Loucy (cell line): ENCODE measurements around the gene DTYMK.
A peak's percentile ranks its signal among the peaks of the same experiment; 100 is the strongest.

Experiments used
- H2AFZ ChIP-seq: fragments of 200-600 bp; sonication (generic); 2 replicates; pipeline ENCODE4 v1.6.0; 2016; ENCODE audit warnings: antibody characterized with exemption, mild to moderate bottlenecking, low read length, moderate library complexity
- H3F3A ChIP-seq: fragments of 200-600 bp; 2 replicates; pipeline ENCODE4 v1.6.0; 2016; ENCODE audit warnings: antibody characterized with exemption, low read depth, mild to moderate bottlenecking
- H3K27me3 ChIP-seq: fragments of 200-600 bp; sonication (generic); 2 replicates; pipeline ENCODE4 v1.6.1; 2014; ENCODE audit warnings: low read length, mild to moderate bottlenecking; ENCODE audit not compliant: insufficient read depth, poor library complexity, severe bottlenecking
- H3K36me3 ChIP-seq: fragments of 200-600 bp; sonication (generic); 2 replicates; pipeline ENCODE4 v1.6.1; 2016; ENCODE audit warnings: low read length; ENCODE audit not compliant: insufficient read depth
- H3K4me1 ChIP-seq: fragments of 200-600 bp; sonication (generic); 2 replicates; pipeline ENCODE4 v1.5.1; 2014; ENCODE audit warnings: low read length, mild to moderate bottlenecking; ENCODE audit not compliant: insufficient read depth, poor library complexity, severe bottlenecking
- H3K4me2 ChIP-seq: fragments of 200-600 bp; sonication (generic); 2 replicates; pipeline ENCODE4 v1.6.0; 2014; ENCODE audit warnings: antibody characterized with exemption, low read length, low read depth, mild to moderate bottlenecking; ENCODE audit not compliant: poor library complexity, severe bottlenecking
- H3K4me3 ChIP-seq: fragments of 200-600 bp; sonication (generic); 2 replicates; pipeline ENCODE4 v1.5.1; 2014; ENCODE audit warnings: low read length, mild to moderate bottlenecking, mixed read lengths; ENCODE audit not compliant: poor library complexity, severe bottlenecking
- H3K79me2 ChIP-seq: fragments of 200-600 bp; sonication (generic); 2 replicates; pipeline ENCODE4 v1.6.1; 2014; ENCODE audit warnings: low read length; ENCODE audit not compliant: insufficient read depth
- H3K9ac ChIP-seq: fragments of 200-600 bp; sonication (generic); 2 replicates; pipeline ENCODE4 v1.6.0; 2014; ENCODE audit warnings: mild to moderate bottlenecking, low read depth, low read length, moderate library complexity; ENCODE audit not compliant: poor library complexity, severe bottlenecking
- H3K9me2 ChIP-seq: fragments of 200-600 bp; sonication (generic); replicated peaks from 2 replicates; pipeline ENCODE4 v1.6.1; 2016; ENCODE audit warnings: low read depth, low read length, mixed read lengths
- H3K9me3 ChIP-seq: fragments of 200-600 bp; sonication (generic); 2 replicates; pipeline ENCODE4 v1.6.1; 2014; ENCODE audit warnings: mild to moderate bottlenecking, antibody characterized with exemption, low read length, low read depth; ENCODE audit not compliant: insufficient read depth
- H4K20me1 ChIP-seq: fragments of 200-600 bp; sonication (generic); 2 replicates; pipeline ENCODE4 v1.6.0; 2014; ENCODE audit warnings: antibody characterized with exemption, low read length, mild to moderate bottlenecking; ENCODE audit not compliant: insufficient read depth, poor library complexity, severe bottlenecking
- EZH2phosphoT487 ChIP-seq: fragments of 200-600 bp; IDR thresholded peaks from 2 replicates; pipeline ENCODE4 v1.6.1; 2018; ENCODE audit warnings: antibody characterized with exemption, mild to moderate bottlenecking, moderate library complexity, borderline replicate concordance
- TF ChIP-seq, protein P1 (sequence below): fragments of 200-600 bp; sonication (generic); conservative IDR thresholded peaks from 2 replicates; pipeline ENCODE4 v1.5.1; 2014; ENCODE audit warnings: mild to moderate bottlenecking, antibody characterized with exemption, low read length

Gene DTYMK

DNA sequence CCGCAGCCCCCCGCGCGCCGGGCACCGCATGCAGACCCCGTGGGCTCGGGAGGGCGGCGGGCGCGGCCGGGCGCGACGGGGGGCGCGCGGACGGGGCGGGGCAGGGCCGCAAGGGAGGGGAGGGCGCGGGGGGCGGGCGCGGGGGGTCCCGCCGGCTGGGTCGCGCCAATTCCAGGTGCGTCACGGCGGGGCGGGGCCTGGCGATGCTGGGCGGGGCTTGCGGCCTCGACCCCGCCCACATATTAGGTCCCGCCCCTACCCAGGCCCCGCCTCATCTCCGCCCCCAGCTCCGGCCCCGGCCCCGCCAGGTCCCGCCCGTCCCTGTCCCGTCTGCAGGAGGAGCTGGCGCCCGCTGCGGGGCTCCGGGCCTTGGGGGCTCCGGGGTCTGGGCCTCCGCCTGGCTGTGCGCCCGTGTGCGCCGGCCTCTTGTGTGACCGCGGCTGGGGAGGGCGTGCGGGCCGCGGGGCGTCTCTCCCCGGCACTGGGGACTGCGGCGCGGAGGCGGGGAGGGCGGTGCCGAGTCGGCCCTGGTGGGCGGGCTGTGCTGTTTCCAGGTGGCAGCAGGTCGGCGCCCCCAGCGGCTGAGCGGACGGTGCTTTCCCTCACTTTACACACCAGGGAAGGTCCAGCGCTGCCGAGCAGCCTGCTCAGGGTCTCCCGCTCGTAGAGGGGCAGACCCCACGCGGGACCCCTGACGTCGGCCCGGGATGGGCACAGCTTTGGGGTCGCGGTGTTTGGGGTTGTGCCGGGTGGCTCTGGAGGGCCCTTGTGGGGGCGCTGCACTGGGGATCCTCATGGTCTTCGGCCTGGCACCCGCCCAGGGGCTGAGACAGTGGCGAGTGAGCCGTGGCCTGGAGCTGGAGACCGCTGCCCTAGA, 15.8 kb upstream of the DTYMK start:
- TF ChIP-seq EZH2phosphoT487, result no peak
- TF ChIP-seq, protein P1, sequence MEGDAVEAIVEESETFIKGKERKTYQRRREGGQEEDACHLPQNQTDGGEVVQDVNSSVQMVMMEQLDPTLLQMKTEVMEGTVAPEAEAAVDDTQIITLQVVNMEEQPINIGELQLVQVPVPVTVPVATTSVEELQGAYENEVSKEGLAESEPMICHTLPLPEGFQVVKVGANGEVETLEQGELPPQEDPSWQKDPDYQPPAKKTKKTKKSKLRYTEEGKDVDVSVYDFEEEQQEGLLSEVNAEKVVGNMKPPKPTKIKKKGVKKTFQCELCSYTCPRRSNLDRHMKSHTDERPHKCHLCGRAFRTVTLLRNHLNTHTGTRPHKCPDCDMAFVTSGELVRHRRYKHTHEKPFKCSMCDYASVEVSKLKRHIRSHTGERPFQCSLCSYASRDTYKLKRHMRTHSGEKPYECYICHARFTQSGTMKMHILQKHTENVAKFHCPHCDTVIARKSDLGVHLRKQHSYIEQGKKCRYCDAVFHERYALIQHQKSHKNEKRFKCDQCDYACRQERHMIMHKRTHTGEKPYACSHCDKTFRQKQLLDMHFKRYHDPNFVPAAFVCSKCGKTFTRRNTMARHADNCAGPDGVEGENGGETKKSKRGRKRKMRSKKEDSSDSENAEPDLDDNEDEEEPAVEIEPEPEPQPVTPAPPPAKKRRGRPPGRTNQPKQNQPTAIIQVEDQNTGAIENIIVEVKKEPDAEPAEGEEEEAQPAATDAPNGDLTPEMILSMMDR, result peak; percentile 67
- H3F3A ChIP-seq, result no peaks in the 10 kb centered on the region
- peak overlapping the region; percentile 81 for H3K9ac ChIP-seq
- peak overlapping the region; percentile 83 for H3K4me3 ChIP-seq
- H3K9me3 ChIP-seq, result no peaks in the 10 kb centered on the region
- H3K4me1 ChIP-seq, result peaks cover 19% of the 10 kb centered on the region
- no peaks in the 10 kb centered on the region for H3K27me3 ChIP-seq
- peaks cover 16% of the 10 kb centered on the region for H3K36me3 ChIP-seq
- H3K9me2 ChIP-seq, result no peaks in the 10 kb centered on the region
- H2AFZ ChIP-seq, result peak overlapping the region; percentile 82
- peaks cover 26% of the 10 kb centered on the region for H3K79me2 ChIP-seq
- H4K20me1 ChIP-seq, result peaks cover 6% of the 10 kb centered on the region
- peak overlapping the region; percentile 93 for H3K4me2 ChIP-seq

DNA sequence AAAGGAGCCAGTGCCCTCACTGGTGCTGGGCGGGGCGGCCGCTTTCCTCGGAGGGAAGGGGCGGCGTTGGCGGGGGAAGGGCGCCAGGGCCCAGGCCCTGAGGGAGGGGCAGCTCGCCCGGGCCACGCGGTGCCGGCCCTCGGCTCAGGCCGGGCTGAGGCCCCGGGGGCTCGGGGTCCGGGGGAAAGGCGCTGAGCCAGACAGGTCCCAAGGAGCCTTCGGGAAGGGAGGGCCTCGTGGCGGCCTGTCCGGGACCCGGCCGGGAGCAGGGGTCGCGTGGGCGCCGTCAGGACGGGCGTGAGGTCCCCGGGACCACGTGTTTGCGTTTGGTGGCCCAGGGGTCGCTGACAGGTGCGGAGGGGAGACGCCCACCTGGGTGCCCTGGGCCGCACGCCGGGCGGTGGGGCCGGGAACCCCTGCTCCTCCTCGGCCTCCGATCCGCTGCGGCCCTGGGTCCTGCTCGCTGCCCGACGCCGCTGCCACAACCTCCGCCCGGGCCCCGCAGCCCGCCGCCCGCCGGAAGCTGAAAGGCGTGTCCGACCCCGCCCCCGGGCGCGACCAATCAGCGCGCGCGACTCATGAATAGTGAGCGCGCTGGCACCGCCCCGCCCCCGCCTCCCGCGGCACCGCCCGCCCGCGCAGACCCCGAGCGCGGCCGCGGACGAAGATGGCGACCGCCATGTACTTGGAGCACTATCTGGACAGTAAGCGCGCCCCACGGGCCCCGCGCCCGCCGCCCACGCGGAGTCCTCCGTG, 15.0 kb upstream of the DTYMK start, which contains the start of gene ING5:
TSS of gene ING5 (plus strand) at position 641 of the 756 bp plus-strand sequence. CDS start at position 668, 27 bp downstream.
- Histone ChIP-seq H3K9ac (peak within 1 kb of the TSS; percentile 81), H3K27me3 (no peaks in the 10 kb centered on the region), H3K4me3 (peak within 1 kb of the TSS; percentile 83), H3K79me2 (peaks cover 26% of the 10 kb centered on the region), H3K4me2 (peak within 1 kb of the TSS; percentile 93), H3K9me3 (no peaks in the 10 kb centered on the region), H3K4me1 (peaks cover 19% of the 10 kb centered on the region), H3F3A (no peaks in the 10 kb centered on the region), H3K36me3 (peaks cover 11% of the 10 kb centered on the region), H2AFZ (peak within 1 kb of the TSS; percentile 82), H4K20me1 (peaks cover 6% of the 10 kb centered on the region), H3K9me2 (no peaks in the 10 kb centered on the region)
- TF ChIP-seq EZH2phosphoT487, result no peak
- TF ChIP-seq, protein P1, result no peak

DNA sequence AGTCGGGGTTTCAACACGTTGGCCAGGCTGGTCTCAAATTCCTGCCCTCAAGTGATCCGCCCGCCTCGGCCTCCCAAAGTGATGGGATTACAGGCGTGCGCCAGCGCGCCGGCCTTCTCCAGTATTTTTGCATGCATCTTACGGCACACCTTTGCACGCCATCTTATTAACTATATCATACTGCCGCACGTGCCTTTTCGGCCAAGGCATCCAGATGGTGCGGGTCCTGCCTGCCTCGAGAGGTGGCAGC, 14.5 kb upstream of the DTYMK start:
- Histone ChIP-seq H2AFZ (0 out of 2 replicates have a peak overlapping the region, but pooled peaks have one; percentile 64), H3K9ac (peak overlapping the region; percentile 81), H4K20me1 (peaks cover 6% of the 10 kb centered on the region), H3K9me3 (no peaks in the 10 kb centered on the region), H3K79me2 (peaks cover 26% of the 10 kb centered on the region), H3F3A (no peaks in the 10 kb centered on the region), H3K4me3 (peak overlapping the region; percentile 77), H3K27me3 (no peaks in the 10 kb centered on the region), H3K9me2 (no peaks in the 10 kb centered on the region), H3K4me1 (peaks cover 19% of the 10 kb centered on the region), H3K36me3 (peaks cover 6% of the 10 kb centered on the region), H3K4me2 (peak overlapping the region; percentile 77)
- no peak for TF ChIP-seq EZH2phosphoT487
- TF ChIP-seq, protein P1, result peak; percentile 60
